Mesendoderm (in vitro differentiated cells): ENCODE measurements around the gene ADCY3.

ENCODE experiments used
- DNase-seq: peaks from one replicate; pipeline ENCODE4 v3.0.0; 2013
- H2AK5ac ChIP-seq: 2 replicates; pipeline ENCODE4 v1.6.1; 2013; ENCODE audit warnings: low read length, inconsistent platforms
- H2BK120ac ChIP-seq: 2 replicates; pipeline ENCODE4 v1.6.1; 2013; ENCODE audit warnings: low read depth, mild to moderate bottlenecking, low read length, moderate library complexity, mixed read lengths
- H2BK15ac ChIP-seq: replicated peaks from 2 replicates; pipeline ENCODE4 v1.6.1; 2013; ENCODE audit warnings: low read depth, mild to moderate bottlenecking, moderate library complexity
- H2BK5ac ChIP-seq: 2 replicates; pipeline ENCODE4 v1.6.1; 2013; ENCODE audit warnings: low read length, inconsistent platforms
- H3K18ac ChIP-seq: 2 replicates; pipeline ENCODE4 v1.6.1; 2013; ENCODE audit warnings: mild to moderate bottlenecking, low read length, mixed read lengths
- H3K23ac ChIP-seq: one replicate; pipeline ENCODE4 v1.6.1; 2013; ENCODE audit warnings: low read length
- H3K27ac ChIP-seq: 2 replicates; pipeline ENCODE4 v1.5.1; 2013; ENCODE audit warnings: low read depth, mild to moderate bottlenecking, inconsistent platforms, low read length, moderate library complexity
- H3K27me3 ChIP-seq: 2 replicates; pipeline ENCODE4 v1.6.1; 2013; ENCODE audit warnings: low read length, control low read depth, mild to moderate bottlenecking, inconsistent platforms; ENCODE audit not compliant: insufficient read depth, poor library complexity
- H3K36me3 ChIP-seq: 2 replicates; pipeline ENCODE4 v1.6.1; 2013; ENCODE audit warnings: low read length, inconsistent platforms; ENCODE audit not compliant: control insufficient read depth, insufficient read depth
- H3K4ac ChIP-seq: one replicate; pipeline ENCODE4 v1.6.1; 2013; ENCODE audit warnings: low read depth, mild to moderate bottlenecking, low read length, moderate library complexity
- H3K4me1 ChIP-seq: 2 replicates; pipeline ENCODE4 v1.6.1; 2013; ENCODE audit warnings: low read depth, low read length, inconsistent platforms; ENCODE audit not compliant: control insufficient read depth
- H3K4me2 ChIP-seq: 2 replicates; pipeline ENCODE4 v1.6.1; 2013; ENCODE audit warnings: low read length
- H3K4me3 ChIP-seq: 2 replicates; pipeline ENCODE4 v1.5.1; 2013; ENCODE audit warnings: mild to moderate bottlenecking, low read length
- H3K56ac ChIP-seq: one replicate; pipeline ENCODE4 v1.6.1; 2013; ENCODE audit warnings: low read length
- H3K79me1 ChIP-seq: 2 replicates; pipeline ENCODE4 v1.6.1; 2013; ENCODE audit warnings: low read length, inconsistent platforms
- H3K79me2 ChIP-seq: 2 replicates; pipeline ENCODE4 v1.6.1; 2013; ENCODE audit warnings: mild to moderate bottlenecking, low read length; ENCODE audit not compliant: control insufficient read depth, insufficient read depth
- H3K9ac ChIP-seq: 2 replicates; pipeline ENCODE4 v1.6.1; 2013; ENCODE audit warnings: low read length, inconsistent platforms
- H4K5ac ChIP-seq: one replicate; pipeline ENCODE4 v1.6.1; 2013; ENCODE audit warnings: low read length
- H4K8ac ChIP-seq: one replicate; pipeline ENCODE4 v1.6.1; 2013; ENCODE audit warnings: low read depth, mild to moderate bottlenecking, control low read depth, low read length, moderate library complexity
- WGBS: extraction: QIAGEN DNeasy Blood & Tissue Kit; methylation state at CpG from one replicate; pipeline ENCODE4 v1.1.7; 2013; ENCODE audit warnings: low lambda C conversion rate, missing lambda C conversion rate; ENCODE audit not compliant: insufficient coverage; ENCODE audit errors: extremely low coverage; 5-methylcytosine and 5-hydroxymethylcytosine counted together

ADCY3 gene

DNA sequence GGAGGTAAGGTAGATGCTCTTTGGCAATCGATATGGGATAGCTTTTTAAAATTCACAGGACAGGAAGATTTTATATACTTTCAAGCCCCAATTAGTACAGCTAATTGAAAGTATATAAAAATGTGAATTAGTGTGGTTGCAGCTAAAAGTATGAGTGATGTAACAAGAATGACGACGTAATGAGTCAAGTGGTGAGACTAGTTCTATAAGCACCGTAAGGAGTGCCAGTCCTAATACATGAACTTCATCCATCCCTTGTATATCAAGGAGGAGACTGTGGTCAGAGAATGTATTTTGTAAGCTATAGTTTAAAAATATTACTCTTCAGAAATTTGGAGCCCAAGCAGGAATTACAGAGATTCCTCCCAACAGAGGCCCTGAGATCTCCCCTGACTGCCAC, 25.9 kb upstream of the ADCY3 start:
- Histone ChIP-seq H3K27me3 (no peaks in the 10 kb centered on the region), H4K5ac (no peak overlapping the region), H3K18ac (no peak overlapping the region), H3K9ac (no peak overlapping the region), H3K79me1 (no peaks in the 10 kb centered on the region), H3K36me3 (peaks cover 4% of the 10 kb centered on the region), H2AK5ac (no peak overlapping the region), H3K79me2 (no peaks in the 10 kb centered on the region), H3K4me1 (no peaks in the 10 kb centered on the region), H2BK15ac (no peak overlapping the region), H3K56ac (no peak overlapping the region), H2BK120ac (no peak overlapping the region), H3K27ac (no peak overlapping the region), H3K4ac (no peak overlapping the region), H3K4me2 (no peak overlapping the region), H2BK5ac (no peak overlapping the region), H3K23ac (no peak overlapping the region), H4K8ac (no peak overlapping the region), H3K4me3 (no peak overlapping the region)
- no peak for DNase-seq
- 100% methylated on average over 2 of the region's 4 CpGs for WGBS

DNA sequence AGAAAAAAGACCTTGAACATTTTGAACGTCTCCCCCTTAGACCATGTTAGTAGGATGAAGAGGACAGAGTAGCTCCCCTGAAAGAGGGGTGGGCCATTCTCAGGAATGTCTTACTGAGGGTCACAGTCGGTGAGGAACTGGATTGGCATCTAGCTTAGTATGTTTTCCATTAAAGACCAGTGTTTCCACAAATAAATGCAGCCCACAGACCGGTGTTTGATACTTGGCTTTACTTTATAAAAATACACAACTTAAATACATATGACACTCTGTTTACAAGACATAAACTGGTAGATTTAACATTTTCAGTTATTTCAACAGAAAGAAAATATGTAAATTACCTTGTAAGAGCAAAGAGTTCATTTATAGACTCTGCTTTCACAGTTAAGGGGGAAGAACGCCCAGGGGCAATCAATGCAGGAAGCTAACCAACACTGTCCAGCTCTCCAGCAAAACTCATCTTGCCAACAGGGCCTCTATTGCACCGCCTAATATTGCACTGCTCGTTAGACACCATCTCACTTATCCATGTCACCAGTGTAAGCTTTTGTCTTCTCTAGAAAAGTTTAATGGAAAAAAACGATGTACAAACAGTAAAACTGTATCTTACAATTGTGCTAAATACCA, 23.5 kb upstream of the ADCY3 start:
- H2BK120ac ChIP-seq, result no peak overlapping the region
- no peak overlapping the region for H3K18ac ChIP-seq
- no peak overlapping the region for H4K5ac ChIP-seq
- H3K56ac ChIP-seq, result no peak overlapping the region
- no peaks in the 10 kb centered on the region for H3K27me3 ChIP-seq
- H3K9ac ChIP-seq, result no peak overlapping the region
- H3K36me3 ChIP-seq, result peaks cover 4% of the 10 kb centered on the region
- H3K23ac ChIP-seq, result no peak overlapping the region
- H4K8ac ChIP-seq, result no peak overlapping the region
- no peak overlapping the region for H2BK5ac ChIP-seq
- H3K79me2 ChIP-seq, result no peaks in the 10 kb centered on the region
- no peak overlapping the region for H3K4ac ChIP-seq
- H2AK5ac ChIP-seq, result no peak overlapping the region
- no CpG with 5 or more reads among the region's 7 CpGs for WGBS
- H3K27ac ChIP-seq, result no peak overlapping the region
- no peak overlapping the region for H3K4me2 ChIP-seq
- H3K4me3 ChIP-seq, result no peak overlapping the region
- H3K79me1 ChIP-seq, result no peaks in the 10 kb centered on the region
- no peaks in the 10 kb centered on the region for H3K4me1 ChIP-seq
- H2BK15ac ChIP-seq, result no peak overlapping the region
- no peak for DNase-seq

DNA sequence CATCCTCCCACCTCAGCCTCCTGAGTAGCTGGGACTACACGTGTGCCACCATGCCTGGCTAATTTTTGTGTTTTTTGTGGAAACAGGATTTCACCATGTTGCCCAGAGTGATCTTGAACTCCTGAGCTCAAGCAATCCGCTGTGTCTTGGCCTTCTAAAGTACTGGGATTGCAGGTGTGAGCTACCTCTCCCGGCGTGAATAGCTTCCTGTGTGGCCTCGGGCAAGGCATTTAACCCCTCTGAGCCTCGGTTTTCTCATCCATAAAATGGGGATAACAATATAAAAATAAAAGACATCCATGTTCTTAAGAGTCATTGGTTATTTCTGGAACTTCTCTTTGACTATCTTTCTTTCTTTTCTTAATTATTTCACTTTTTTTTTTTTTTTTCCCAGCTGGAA, 19.3 kb upstream of the ADCY3 start:
- H3K9ac ChIP-seq, result no peak overlapping the region
- H3K4me1 ChIP-seq, result no peaks in the 10 kb centered on the region
- no peaks in the 10 kb centered on the region for H3K27me3 ChIP-seq
- H3K56ac ChIP-seq, result no peak overlapping the region
- H3K36me3 ChIP-seq, result no peaks in the 10 kb centered on the region
- no peaks in the 10 kb centered on the region for H3K79me1 ChIP-seq
- H4K5ac ChIP-seq, result no peak overlapping the region
- H3K4ac ChIP-seq, result no peak overlapping the region
- H3K23ac ChIP-seq, result no peak overlapping the region
- no peak overlapping the region for H2AK5ac ChIP-seq
- no peak for DNase-seq
- no peak overlapping the region for H3K4me2 ChIP-seq
- H3K4me3 ChIP-seq, result no peak overlapping the region
- no CpG with 5 or more reads among the region's 6 CpGs for WGBS
- H2BK5ac ChIP-seq, result no peak overlapping the region
- H4K8ac ChIP-seq, result no peak overlapping the region
- no peaks in the 10 kb centered on the region for H3K79me2 ChIP-seq
- no peak overlapping the region for H2BK15ac ChIP-seq
- no peak overlapping the region for H3K27ac ChIP-seq
- no peak overlapping the region for H3K18ac ChIP-seq
- H2BK120ac ChIP-seq, result no peak overlapping the region

DNA sequence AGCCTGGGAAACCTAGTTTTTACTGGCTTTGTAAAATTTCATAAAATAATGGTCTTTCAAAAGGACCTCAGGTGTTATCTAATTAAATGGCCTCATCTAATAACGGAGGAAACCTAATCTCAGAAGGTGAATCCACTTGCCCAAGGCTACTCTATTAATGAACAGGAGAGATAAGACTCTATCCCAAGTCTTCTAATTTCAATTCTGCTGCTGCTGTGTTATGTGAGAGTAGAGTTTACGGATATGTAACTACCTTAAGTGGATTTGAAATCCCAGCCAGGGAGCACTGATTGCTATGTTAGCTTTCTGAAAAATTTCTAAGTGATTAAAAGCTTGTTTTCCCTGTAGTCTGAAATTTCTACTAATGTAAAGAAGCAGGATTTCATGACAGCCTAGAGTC, 17.2 kb upstream of the ADCY3 start:
- Histone ChIP-seq H4K8ac (no peak overlapping the region), H3K23ac (no peak overlapping the region), H2BK15ac (no peak overlapping the region), H3K79me1 (no peaks in the 10 kb centered on the region), H2AK5ac (no peak overlapping the region), H3K27ac (no peak overlapping the region), H3K4me2 (no peak overlapping the region), H3K27me3 (no peaks in the 10 kb centered on the region), H3K18ac (no peak overlapping the region), H3K4ac (no peak overlapping the region), H2BK5ac (no peak overlapping the region), H3K9ac (no peak overlapping the region), H3K56ac (no peak overlapping the region), H3K4me1 (no peaks in the 10 kb centered on the region), H2BK120ac (no peak overlapping the region), H3K79me2 (no peaks in the 10 kb centered on the region), H4K5ac (no peak overlapping the region), H3K4me3 (no peak overlapping the region), H3K36me3 (no peaks in the 10 kb centered on the region)
- WGBS, result no CpG with 5 or more reads among the region's 2 CpGs
- no peak for DNase-seq

DNA sequence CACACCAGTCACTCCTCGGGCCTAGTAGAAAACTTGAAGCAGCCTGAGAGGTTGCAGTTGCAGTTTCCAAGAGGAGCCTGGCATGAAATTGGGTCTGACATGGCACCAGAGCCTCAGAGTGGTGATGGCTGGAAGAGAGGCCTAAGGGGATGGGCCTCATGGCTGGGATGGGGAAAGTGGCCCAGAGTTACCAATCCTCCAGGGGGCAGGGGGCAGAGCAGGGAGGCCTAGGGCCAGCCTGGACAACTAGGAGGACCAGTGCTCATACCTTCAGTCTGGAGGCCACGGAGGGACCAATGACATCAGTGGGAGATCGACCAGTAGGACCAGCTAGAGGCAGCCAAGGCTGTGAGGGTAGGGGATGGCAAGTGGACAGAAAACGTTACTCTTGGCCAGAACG, 15.1 kb upstream of the ADCY3 start:
- Histone ChIP-seq H3K4ac (no peak overlapping the region), H4K8ac (no peak overlapping the region), H3K4me3 (no peak overlapping the region), H3K79me2 (no peaks in the 10 kb centered on the region), H3K23ac (no peak overlapping the region), H3K9ac (no peak overlapping the region), H2BK5ac (no peak overlapping the region), H3K4me2 (no peak overlapping the region), H3K56ac (no peak overlapping the region), H4K5ac (no peak overlapping the region), H3K36me3 (no peaks in the 10 kb centered on the region), H3K27me3 (no peaks in the 10 kb centered on the region), H2AK5ac (no peak overlapping the region), H3K79me1 (no peaks in the 10 kb centered on the region), H3K4me1 (no peaks in the 10 kb centered on the region), H2BK15ac (no peak overlapping the region), H3K27ac (no peak overlapping the region), H2BK120ac (no peak overlapping the region), H3K18ac (no peak overlapping the region)
- no peak for DNase-seq
- WGBS, result no CpG with 5 or more reads among the region's 5 CpGs

DNA sequence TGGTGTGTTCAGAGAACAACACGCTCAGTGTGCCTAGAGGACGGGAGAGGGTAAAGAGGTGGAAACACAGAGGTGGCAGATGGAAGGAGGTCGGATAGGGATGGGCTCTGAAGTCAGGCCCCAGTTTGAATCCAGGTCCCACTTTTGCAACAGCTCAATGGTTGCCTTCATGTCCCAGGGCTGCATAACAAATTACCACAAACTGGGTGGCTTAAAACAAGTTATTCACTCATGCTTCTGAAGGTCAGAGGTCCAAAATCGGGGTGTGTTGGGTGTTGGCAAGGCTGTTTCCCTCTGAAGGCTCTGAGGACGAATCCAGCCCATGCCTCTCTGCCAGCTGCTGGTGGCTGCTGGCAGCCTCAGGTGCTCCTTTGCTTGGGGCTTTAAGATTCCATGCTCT, 12.7 kb upstream of the ADCY3 start:
- no peaks in the 10 kb centered on the region for H3K36me3 ChIP-seq
- no peaks in the 10 kb centered on the region for H3K4me1 ChIP-seq
- H3K27me3 ChIP-seq, result no peaks in the 10 kb centered on the region
- H4K5ac ChIP-seq, result no peak overlapping the region
- no peak overlapping the region for H2AK5ac ChIP-seq
- no peak overlapping the region for H3K4ac ChIP-seq
- no peak overlapping the region for H2BK120ac ChIP-seq
- WGBS, result no CpG with 5 or more reads among the region's 5 CpGs
- H3K79me2 ChIP-seq, result no peaks in the 10 kb centered on the region
- no peak overlapping the region for H3K27ac ChIP-seq
- H3K79me1 ChIP-seq, result no peaks in the 10 kb centered on the region
- H2BK15ac ChIP-seq, result no peak overlapping the region
- H3K4me2 ChIP-seq, result no peak overlapping the region
- H3K56ac ChIP-seq, result no peak overlapping the region
- no peak overlapping the region for H2BK5ac ChIP-seq
- no peak overlapping the region for H3K23ac ChIP-seq
- no peak overlapping the region for H3K9ac ChIP-seq
- H3K4me3 ChIP-seq, result no peak overlapping the region
- H3K18ac ChIP-seq, result no peak overlapping the region
- no peak overlapping the region for H4K8ac ChIP-seq
- DNase-seq, result no peak
